ENCODE measurements around the gene PRR20D.
"Not testable (repeated sequence)": the region's sequence is repeated elsewhere in the genome, so short reads cannot be mapped to it uniquely, and the experiment has no call there.

DNA sequence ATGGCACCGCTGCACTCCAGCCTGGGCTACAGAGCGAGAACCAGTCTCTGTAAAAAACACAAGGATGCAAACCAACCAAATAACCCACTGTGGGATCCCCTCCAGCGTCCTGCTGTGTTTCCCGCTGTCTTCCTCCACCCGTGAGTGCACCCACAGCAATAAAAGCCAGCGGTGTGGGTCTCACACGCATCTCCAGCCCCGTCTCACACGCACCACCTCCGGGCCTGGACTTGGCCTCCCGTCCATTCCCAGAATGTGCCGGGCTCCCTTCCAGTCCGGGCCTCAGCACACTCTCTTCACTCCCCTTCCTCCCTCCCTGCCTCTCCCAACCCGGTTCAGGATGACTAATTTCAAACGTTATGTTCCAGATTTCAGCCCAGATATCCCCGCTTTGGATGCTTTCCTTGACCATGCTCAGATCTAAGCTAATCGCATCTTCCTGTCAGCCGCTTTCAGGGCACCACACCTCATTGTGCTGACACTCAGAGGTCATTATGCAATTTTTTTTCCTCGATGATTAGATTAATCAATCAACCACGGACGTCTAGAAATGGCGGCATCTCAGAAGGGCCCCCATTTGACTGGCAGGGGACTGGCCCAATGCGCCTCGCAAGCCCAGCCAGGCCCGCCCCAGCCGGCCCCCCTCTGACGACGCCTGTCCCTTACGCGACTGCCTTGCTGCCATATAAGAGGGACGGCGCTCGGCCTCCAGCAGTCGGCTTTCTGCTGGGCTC, 20.0 kb upstream of the PRR20D start, which contains the start of gene PRR20A:
- TF ChIP-seq GATA2, GATA3 (IDR thresholded peaks at IDR 0.05; ENCODE audit: low read depth, low read length): not testable (repeated sequence)

Data from SH-SY5Y (cell line).